A549 (cell line): ENCODE measurements around the gene IL1F10. TPM values are rescaled to one million over a fixed set of nuclear protein-coding genes. Genes with fewer than 3 reads are reported as not detected.

ENCODE experiments used
- ATAC-seq, 2 experiments: fragments of 200-7000 bp in 1 of 2; fragments of >200 bp in 1 of 2; cut with Nextera tagmentation in 1 of 2; cut with Tn5 transposase in 1 of 2; 3 replicates each; pipeline versions ENCODE4 v1.8.0 to v1.9.1; 2018 to 2020; ENCODE audit warnings: mild to moderate bottlenecking in 1 of 2, moderate library complexity in 1 of 2
- CTCF ChIA-PET: fragments of 300-600 bp; sonication (Branson Sonifier 250); formaldehyde crosslinking; extraction: SDS; loops from one replicate; lab custom pipeline; 2021; ENCODE audit warnings: antibody characterized with exemption, inconsistent platforms; lab: Yijun Ruan, JAX
- POLR2A ChIA-PET: fragments of 350-600 bp; formaldehyde crosslinking; extraction: SDS; loops from one replicate; lab custom pipeline; 2021; ENCODE audit warnings: antibody characterized with exemption, inconsistent platforms; lab: Yijun Ruan, JAX
- DNase-seq, 2 experiments: peaks; one replicate each; pipeline versions ENCODE4 v3.0.0 to v3.0.0-alpha.2; 2011 to 2016; ENCODE audit warnings: low read depth in 1 of 2, low spot score in 1 of 2
- FAIRE-seq: peaks from 2 replicates; lab custom pipeline; 2011; peaks lifted over from hg19 to GRCh38; lab: Jason Lieb, UNC
- H3K27ac ChIP-seq, 2 experiments: fragments of >200 bp; sonication (Bioruptor Twin); formaldehyde crosslinking; 3 replicates each; pipeline ENCODE4 v1.5.1; 2016 to 2017
- H3K4me1 ChIP-seq: fragments of >200 bp; sonication (Bioruptor Twin); formaldehyde crosslinking; 3 replicates; pipeline ENCODE4 v1.6.1; 2016
- H3K4me2 ChIP-seq: fragments of >200 bp; sonication (Bioruptor Twin); formaldehyde crosslinking; 3 replicates; pipeline ENCODE4 v1.6.1; 2016
- H3K4me3 ChIP-seq: fragments of >200 bp; sonication (Bioruptor Twin); formaldehyde crosslinking; 3 replicates; pipeline ENCODE4 v1.5.1; 2016
- H3K9me3 ChIP-seq: fragments of >200 bp; sonication (Bioruptor Twin); formaldehyde crosslinking; 3 replicates; pipeline ENCODE4 v1.6.1; 2016
- CBX8 ChIP-seq: fragments of 200-600 bp; sonication (generic); IDR thresholded peaks from 2 replicates; pipeline ENCODE4 v1.6.1; 2016
- CHD2 ChIP-seq: fragments of 150-350 bp; IDR thresholded peaks from 2 replicates; pipeline ENCODE4 v1.6.1; 2014; ENCODE audit warnings: low read length; ENCODE audit not compliant: partially characterized antibody
- EHMT2 ChIP-seq: fragments of 200-600 bp; sonication (generic); IDR thresholded peaks from 2 replicates; pipeline ENCODE4 v1.6.1; 2016; ENCODE audit warnings: antibody characterized with exemption, low read depth, mild to moderate bottlenecking, moderate library complexity
- GATA3 ChIP-seq: IDR thresholded peaks from 2 replicates; pipeline ENCODE4 v1.6.1; 2012; ENCODE audit warnings: borderline replicate concordance
- HEYL ChIP-seq: fragments of 250-450 bp; sonication (Bioruptor Pico); IDR thresholded peaks from 2 replicates; pipeline ENCODE4 v1.8.0; 2021; ENCODE audit warnings: mild to moderate bottlenecking, moderate library complexity
- HOXB13 ChIP-seq: fragments of 250-450 bp; sonication (Bioruptor Pico); IDR thresholded peaks from 2 replicates; pipeline ENCODE4 v1.5.0; 2020; ENCODE audit warnings: low read depth, mild to moderate bottlenecking, moderate library complexity
- KDM1A ChIP-seq: fragments of 200-600 bp; sonication (generic); IDR thresholded peaks from 2 replicates; pipeline ENCODE4 v1.6.1; 2016; ENCODE audit warnings: low read depth, mild to moderate bottlenecking
- KDM5A ChIP-seq: fragments of 200-600 bp; sonication (generic); IDR thresholded peaks from 2 replicates; pipeline ENCODE4 v1.6.1; 2016; ENCODE audit warnings: antibody characterized with exemption, mild to moderate bottlenecking
- MAFK ChIP-seq: fragments of 450-650 bp; IDR thresholded peaks from 2 replicates; pipeline ENCODE4 v1.6.1; 2014; ENCODE audit not compliant: partially characterized antibody
- NPAS2 ChIP-seq: fragments of 250-450 bp; sonication (Bioruptor Pico); IDR thresholded peaks from 2 replicates; pipeline ENCODE4 v1.8.0; 2022; ENCODE audit warnings: mild to moderate bottlenecking, moderate library complexity, borderline replicate concordance
- NR3C1 ChIP-seq: fragments of >200 bp; sonication (Bioruptor Twin); formaldehyde crosslinking; IDR thresholded peaks from 3 replicates; pipeline ENCODE4 v1.6.1; 2017
- POLR2AphosphoS2 ChIP-seq: conservative IDR thresholded peaks from 2 replicates; pipeline ENCODE4 v1.6.1; 2012; ENCODE audit warnings: low read length, improper control_type of control experiment, inconsistent platforms
- RAD21 ChIP-seq, 2 experiments: fragments of >200 bp in 1 of 2; sonication (Bioruptor Twin) in 1 of 2; formaldehyde crosslinking in 1 of 2; IDR thresholded peaks in 1 of 2; conservative IDR thresholded peaks in 1 of 2; 2 replicates in 1 of 2; 3 replicates in 1 of 2; pipeline ENCODE4 v1.6.1; 2012 to 2018; ENCODE audit warnings: inconsistent platforms in 1 of 2
- RARB ChIP-seq: fragments of 250-450 bp; sonication (Bioruptor Pico); IDR thresholded peaks from 2 replicates; pipeline ENCODE4 v1.8.0; 2021; ENCODE audit warnings: mild to moderate bottlenecking, moderate library complexity
- SMC3 ChIP-seq: fragments of >200 bp; sonication (Bioruptor Twin); formaldehyde crosslinking; IDR thresholded peaks from 3 replicates; pipeline ENCODE4 v1.6.1; 2018; ENCODE audit warnings: inconsistent platforms
- SREBF2 ChIP-seq: fragments of 450-650 bp; IDR thresholded peaks from 2 replicates; pipeline ENCODE4 v1.6.1; 2014; ENCODE audit warnings: mild to moderate bottlenecking, moderate library complexity
- TP53 ChIP-seq: fragments of 250-450 bp; sonication (Bioruptor Pico); IDR thresholded peaks from 2 replicates; pipeline ENCODE4 v1.5.0; 2021; ENCODE audit warnings: mild to moderate bottlenecking, moderate library complexity
- USF2 ChIP-seq: fragments of 450-650 bp; IDR thresholded peaks from 2 replicates; pipeline ENCODE4 v1.6.1; 2014; ENCODE audit warnings: antibody characterized with exemption
- ZC3H11A ChIP-seq: fragments of 450-650 bp; IDR thresholded peaks from 2 replicates; pipeline ENCODE4 v1.6.1; 2014; ENCODE audit warnings: antibody characterized with exemption, mild to moderate bottlenecking
- WGBS: methylation state at CpG from one replicate; pipeline ENCODE4 v1.1.6; 2017; ENCODE audit errors: missing lambda C conversion rate; 5-methylcytosine and 5-hydroxymethylcytosine counted together
- polyA plus RNA-seq, 4 experiments: library from polyadenylated mRNA; depleted of rRNA in 3 of 4; stranded (reverse); fragments of >200 nt; fragmentation: RNase III in 1 of 4; extraction: RNeasy Plus Mini Kit Qiagen cat#74134 plus additional on column Dnase treatment in 1 of 4; gene quantifications; 2 replicates in 3 of 4; 3 replicates in 1 of 4; pipeline ENCODE4 v1.2.3, GENCODE V29; 2011 to 2017
- TF ChIP-seq, protein P1 (sequence below): fragments of >200 bp; sonication (Bioruptor Twin); formaldehyde crosslinking; IDR thresholded peaks from 3 replicates; pipeline ENCODE4 v1.5.1; 2016
- TF ChIP-seq, protein P2 (sequence below): fragments of 150-350 bp; IDR thresholded peaks from 2 replicates; pipeline ENCODE4 v1.6.1; 2014; ENCODE audit warnings: low read depth, mild to moderate bottlenecking, low read length
- TF ChIP-seq, protein P3 (sequence below): fragments of >200 bp; sonication (Bioruptor Twin); formaldehyde crosslinking; IDR thresholded peaks from 2 replicates; pipeline ENCODE4 v1.6.1; 2016
- TF ChIP-seq, protein P4 (sequence below): fragments of 200-600 bp; sonication (generic); IDR thresholded peaks from 2 replicates; pipeline ENCODE4 v1.6.1; 2016; ENCODE audit warnings: antibody characterized with exemption, mild to moderate bottlenecking, moderate library complexity

Gene IL1F10
- polyA plus RNA-seq, 2 of the 4 experiments (the other 2 are of a cell fraction) = not detected

- Histone ChIP-seq H3K4me1 (peaks cover under 1% of the 10 kb centered on the region; the same call in 1 of the 3 replicates), H3K4me3 (no peak overlapping the region), H3K27ac (no peak overlapping the region), H3K9me3 (peaks cover 5% of the 10 kb centered on the region; the same call in 2 of the 3 replicates), H3K4me2 (no peak overlapping the region)
- no peak for FAIRE-seq
- 61% methylated on average over 8 of the region's 8 CpGs for WGBS
- ChIA-PET CTCF (interaction anchor here (0.7 to 12.9 kb wide), 8 partner anchors 17 to 117 kb away, joined by 3 to 150 read pairs (median 4); no protein-coding TSS in a partner anchor), POLR2A (no interaction called here)
- TF ChIP-seq GATA3 = no peak
- no peak for TF ChIP-seq NPAS2
- no peak for ATAC-seq
- no peak for DNase-seq
Measured at GRCh38 chr2:113083296-113083695, 15.5 kb downstream of the IL1F10 start.

DNA sequence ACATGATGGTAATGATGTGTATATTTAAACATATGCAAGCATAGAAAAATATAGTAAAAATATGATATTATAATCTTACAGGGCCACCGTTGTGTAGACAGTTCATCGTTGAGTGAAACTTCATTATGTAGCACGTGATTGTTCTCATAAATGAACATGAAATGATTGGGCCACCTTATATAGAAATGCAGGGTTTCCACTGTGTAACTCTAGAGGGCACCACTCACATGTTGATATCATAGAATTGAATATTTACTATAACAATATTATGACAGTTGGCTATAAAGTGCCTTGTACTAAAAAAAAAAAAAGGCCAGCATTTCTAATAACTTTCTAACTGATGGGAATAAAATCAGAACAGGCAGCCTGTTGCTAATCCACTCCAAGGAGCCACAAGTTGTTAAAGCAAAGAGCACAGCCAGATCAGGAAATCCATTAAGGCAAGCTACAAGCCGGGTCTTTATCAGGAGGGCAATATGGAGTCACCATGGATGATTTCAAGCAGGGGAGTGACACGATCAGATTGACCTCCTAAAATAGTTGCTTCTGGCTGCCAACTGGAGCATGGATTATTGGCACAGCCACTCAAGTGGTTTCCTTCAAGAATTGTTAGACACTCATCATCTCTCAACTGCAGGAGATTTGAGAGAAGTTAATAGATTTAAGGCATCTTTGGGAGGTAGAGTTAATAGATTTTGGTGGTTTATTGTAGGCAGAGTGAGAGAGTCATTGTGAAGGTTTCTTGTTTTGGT is 16.7 kb downstream of the IL1F10 start:
- FAIRE-seq = no peak
- peak; percentile 23; the same call in 1 of the 3 replicates for TF ChIP-seq SMC3
- TF ChIP-seq, protein P1, sequence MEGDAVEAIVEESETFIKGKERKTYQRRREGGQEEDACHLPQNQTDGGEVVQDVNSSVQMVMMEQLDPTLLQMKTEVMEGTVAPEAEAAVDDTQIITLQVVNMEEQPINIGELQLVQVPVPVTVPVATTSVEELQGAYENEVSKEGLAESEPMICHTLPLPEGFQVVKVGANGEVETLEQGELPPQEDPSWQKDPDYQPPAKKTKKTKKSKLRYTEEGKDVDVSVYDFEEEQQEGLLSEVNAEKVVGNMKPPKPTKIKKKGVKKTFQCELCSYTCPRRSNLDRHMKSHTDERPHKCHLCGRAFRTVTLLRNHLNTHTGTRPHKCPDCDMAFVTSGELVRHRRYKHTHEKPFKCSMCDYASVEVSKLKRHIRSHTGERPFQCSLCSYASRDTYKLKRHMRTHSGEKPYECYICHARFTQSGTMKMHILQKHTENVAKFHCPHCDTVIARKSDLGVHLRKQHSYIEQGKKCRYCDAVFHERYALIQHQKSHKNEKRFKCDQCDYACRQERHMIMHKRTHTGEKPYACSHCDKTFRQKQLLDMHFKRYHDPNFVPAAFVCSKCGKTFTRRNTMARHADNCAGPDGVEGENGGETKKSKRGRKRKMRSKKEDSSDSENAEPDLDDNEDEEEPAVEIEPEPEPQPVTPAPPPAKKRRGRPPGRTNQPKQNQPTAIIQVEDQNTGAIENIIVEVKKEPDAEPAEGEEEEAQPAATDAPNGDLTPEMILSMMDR = peak; percentile 50
- peak; percentile 40 to 50; a peak in 4 of 5 replicates for TF ChIP-seq RAD21 (conservative IDR thresholded peaks at IDR 0.05 in 1 of 2, IDR thresholded peaks at IDR 0.05 in 1 of 2)
- TF ChIP-seq ZC3H11A = no peak
- peak; percentile 31; the same call in 1 of the 2 replicates for TF ChIP-seq USF2
- ChIA-PET CTCF (interaction anchor here (0.6 to 12.9 kb wide), 16 partner anchors 8 to 450 kb away, joined by 3 to 150 read pairs (median 4); no protein-coding TSS in a partner anchor), POLR2A (no interaction called here)
- DNase-seq = no peak
- no peak overlapping the region for H3K4me3 ChIP-seq
- no peak overlapping the region for H3K4me2 ChIP-seq
- no peak overlapping the region for H3K27ac ChIP-seq
- no peaks in the 10 kb centered on the region for H3K4me1 ChIP-seq
- peaks cover 5% of the 10 kb centered on the region; the same call in 2 of the 3 replicates for H3K9me3 ChIP-seq
- ATAC-seq = peak in 1 of 2 experiments; percentile 51; a peak in 1 of 6 replicates
- 11% methylated on average over 5 of the region's 5 CpGs for WGBS

- H3K4me1 ChIP-seq = no peaks in the 10 kb centered on the region
- no peak overlapping the region for H3K4me2 ChIP-seq
- 19% methylated on average over 2 of the region's 2 CpGs for WGBS
- no peak overlapping the region for H3K4me3 ChIP-seq
- no peak for DNase-seq
- ChIA-PET POLR2A (no interaction called here), CTCF (interaction anchor here (0.6 to 12.9 kb wide), 5 partner anchors 14 to 336 kb away, joined by 4 to 150 read pairs (median 6); no protein-coding TSS in a partner anchor)
- H3K27ac ChIP-seq = no peak overlapping the region
- no peak for FAIRE-seq
- H3K9me3 ChIP-seq = peaks cover 5% of the 10 kb centered on the region; the same call in 2 of the 3 replicates
- no peak for ATAC-seq
- TF ChIP-seq, protein P2, sequence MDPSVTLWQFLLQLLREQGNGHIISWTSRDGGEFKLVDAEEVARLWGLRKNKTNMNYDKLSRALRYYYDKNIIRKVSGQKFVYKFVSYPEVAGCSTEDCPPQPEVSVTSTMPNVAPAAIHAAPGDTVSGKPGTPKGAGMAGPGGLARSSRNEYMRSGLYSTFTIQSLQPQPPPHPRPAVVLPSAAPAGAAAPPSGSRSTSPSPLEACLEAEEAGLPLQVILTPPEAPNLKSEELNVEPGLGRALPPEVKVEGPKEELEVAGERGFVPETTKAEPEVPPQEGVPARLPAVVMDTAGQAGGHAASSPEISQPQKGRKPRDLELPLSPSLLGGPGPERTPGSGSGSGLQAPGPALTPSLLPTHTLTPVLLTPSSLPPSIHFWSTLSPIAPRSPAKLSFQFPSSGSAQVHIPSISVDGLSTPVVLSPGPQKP = no peak
- no peak for TF ChIP-seq KDM1A
- TF ChIP-seq POLR2AphosphoS2 = no peak
- no peak for TF ChIP-seq NR3C1
- no peak for TF ChIP-seq MAFK
- no peak for TF ChIP-seq EHMT2
- TF ChIP-seq KDM5A = no peak
- no peak for TF ChIP-seq CHD2
- no peak for TF ChIP-seq CBX8
- TF ChIP-seq, protein P3, sequence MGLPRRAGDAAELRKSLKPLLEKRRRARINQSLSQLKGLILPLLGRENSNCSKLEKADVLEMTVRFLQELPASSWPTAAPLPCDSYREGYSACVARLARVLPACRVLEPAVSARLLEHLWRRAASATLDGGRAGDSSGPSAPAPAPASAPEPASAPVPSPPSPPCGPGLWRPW = no peak
- TF ChIP-seq SREBF2 = no peak
- no peak for TF ChIP-seq TP53 (CRISPR knock-in tag)
- no peak for TF ChIP-seq RARB
- no peak for TF ChIP-seq HOXB13 (CRISPR knock-in tag)
- no peak for TF ChIP-seq USF2
- TF ChIP-seq, protein P4, sequence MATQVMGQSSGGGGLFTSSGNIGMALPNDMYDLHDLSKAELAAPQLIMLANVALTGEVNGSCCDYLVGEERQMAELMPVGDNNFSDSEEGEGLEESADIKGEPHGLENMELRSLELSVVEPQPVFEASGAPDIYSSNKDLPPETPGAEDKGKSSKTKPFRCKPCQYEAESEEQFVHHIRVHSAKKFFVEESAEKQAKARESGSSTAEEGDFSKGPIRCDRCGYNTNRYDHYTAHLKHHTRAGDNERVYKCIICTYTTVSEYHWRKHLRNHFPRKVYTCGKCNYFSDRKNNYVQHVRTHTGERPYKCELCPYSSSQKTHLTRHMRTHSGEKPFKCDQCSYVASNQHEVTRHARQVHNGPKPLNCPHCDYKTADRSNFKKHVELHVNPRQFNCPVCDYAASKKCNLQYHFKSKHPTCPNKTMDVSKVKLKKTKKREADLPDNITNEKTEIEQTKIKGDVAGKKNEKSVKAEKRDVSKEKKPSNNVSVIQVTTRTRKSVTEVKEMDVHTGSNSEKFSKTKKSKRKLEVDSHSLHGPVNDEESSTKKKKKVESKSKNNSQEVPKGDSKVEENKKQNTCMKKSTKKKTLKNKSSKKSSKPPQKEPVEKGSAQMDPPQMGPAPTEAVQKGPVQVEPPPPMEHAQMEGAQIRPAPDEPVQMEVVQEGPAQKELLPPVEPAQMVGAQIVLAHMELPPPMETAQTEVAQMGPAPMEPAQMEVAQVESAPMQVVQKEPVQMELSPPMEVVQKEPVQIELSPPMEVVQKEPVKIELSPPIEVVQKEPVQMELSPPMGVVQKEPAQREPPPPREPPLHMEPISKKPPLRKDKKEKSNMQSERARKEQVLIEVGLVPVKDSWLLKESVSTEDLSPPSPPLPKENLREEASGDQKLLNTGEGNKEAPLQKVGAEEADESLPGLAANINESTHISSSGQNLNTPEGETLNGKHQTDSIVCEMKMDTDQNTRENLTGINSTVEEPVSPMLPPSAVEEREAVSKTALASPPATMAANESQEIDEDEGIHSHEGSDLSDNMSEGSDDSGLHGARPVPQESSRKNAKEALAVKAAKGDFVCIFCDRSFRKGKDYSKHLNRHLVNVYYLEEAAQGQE = no peak
- TF ChIP-seq HEYL (CRISPR knock-in tag) = no peak
Measured at GRCh38 chr2:113085542-113085941, 17.8 kb downstream of the IL1F10 start.
